HG02884 (cell line): ENCODE data around the gene GALNT3.

Experiments used
- ATAC-seq: cut with Tn5 transposase; IDR thresholded peaks from one replicate; pipeline ENCODE4 v1.9.1; 2021; ENCODE audit warnings: mild to moderate bottlenecking, moderate library complexity; ENCODE audit not compliant: unreplicated experiment

GALNT3 gene

DNA sequence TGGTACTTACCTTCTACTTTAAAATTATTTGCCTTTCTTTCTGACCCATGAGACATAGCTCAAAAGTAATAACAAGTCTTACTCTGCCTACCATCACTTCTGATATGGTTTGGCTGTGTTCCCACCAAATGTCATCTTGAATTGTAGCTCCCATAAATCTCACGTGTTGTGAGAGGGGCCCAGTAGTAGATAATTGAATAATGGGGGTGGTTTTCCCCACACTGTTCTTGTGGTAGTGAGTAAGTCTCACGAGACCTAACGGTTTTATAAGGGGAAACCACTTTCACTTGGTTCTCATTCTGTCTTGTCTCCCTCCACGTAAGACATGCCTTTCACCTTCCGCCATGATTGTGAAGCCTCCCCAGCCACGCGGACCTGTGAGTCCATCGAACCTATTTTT is 47.5 kb downstream of the GALNT3 start:
- ATAC-seq, result no peak

DNA sequence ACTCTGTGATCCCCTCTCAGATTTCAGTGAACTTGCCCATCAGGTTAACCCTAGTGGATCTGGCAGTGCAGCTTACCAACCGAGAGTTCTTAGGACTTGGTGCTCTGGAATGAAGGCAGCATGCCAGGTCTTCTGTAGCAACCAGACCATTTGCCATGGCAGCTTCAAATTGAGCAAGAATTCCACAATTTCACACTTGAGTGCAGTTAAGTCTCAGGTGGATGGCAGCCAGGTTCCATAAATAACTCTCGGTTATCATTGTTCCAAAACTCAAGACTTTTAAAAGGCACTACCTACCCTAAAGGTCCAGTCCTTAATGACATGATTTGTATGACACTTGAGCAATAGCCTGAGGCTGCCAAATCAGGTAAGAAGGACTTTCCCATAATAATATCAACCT is 48.1 kb downstream of the GALNT3 start:
- ATAC-seq, result no peak

DNA sequence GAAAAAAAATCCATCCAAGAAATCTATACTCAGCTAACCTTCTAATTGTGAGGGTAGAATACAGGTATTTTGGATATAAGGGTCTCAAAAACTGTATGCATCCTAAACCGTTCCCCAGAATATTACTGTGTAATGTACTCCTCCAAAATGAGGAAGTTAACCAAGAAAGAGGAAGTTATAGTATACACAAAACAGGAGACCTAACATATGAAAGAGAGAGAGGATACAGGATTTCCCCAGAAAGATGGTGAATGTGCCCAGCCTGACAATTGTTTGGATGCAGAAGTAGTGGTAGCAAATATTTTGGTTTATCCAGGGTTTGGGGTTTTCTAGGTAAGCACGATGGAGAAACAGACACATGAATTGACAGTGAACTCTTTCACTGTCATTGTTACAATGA is 50.6 kb downstream of the GALNT3 start:
- peak; percentile 99 for ATAC-seq

DNA sequence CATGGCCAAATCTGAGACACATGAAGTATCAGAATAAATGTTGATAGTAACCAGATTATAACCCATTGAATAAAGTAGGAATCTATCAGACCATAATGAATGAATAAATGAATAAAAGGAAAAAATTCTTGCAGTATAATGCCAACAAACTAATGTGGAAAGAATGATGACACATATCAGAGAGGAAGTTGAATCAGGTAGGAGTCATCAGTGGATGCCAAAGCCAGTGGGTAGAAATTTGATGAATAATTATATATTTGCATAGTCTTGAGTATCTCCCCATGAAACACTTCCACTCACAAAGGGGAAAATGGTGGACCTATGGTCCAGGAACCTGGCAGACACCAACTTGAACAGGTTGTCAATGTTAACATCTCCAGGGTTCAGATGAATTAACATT is 68.6 kb downstream of the GALNT3 start:
- no peak for ATAC-seq

DNA sequence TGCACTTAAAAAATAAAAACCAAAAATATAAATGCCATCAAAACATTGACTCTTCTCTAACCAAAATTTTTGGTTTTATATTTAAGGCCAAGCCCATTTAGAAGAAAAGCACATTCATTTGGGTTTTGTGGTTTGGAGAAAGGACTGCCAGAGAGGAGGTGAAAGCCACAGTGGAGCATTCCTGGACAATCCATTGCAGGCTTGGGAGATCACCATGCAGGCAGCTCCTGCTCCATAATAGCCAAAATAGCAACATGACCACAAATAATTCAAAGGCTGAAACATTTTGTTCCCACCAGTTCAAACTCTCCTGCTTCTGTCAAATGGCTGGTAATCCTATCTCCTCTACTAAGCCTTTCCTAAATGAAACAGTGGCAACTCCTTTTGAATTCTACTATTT is 73.5 kb downstream of the GALNT3 start:
- ATAC-seq, result no peak

DNA sequence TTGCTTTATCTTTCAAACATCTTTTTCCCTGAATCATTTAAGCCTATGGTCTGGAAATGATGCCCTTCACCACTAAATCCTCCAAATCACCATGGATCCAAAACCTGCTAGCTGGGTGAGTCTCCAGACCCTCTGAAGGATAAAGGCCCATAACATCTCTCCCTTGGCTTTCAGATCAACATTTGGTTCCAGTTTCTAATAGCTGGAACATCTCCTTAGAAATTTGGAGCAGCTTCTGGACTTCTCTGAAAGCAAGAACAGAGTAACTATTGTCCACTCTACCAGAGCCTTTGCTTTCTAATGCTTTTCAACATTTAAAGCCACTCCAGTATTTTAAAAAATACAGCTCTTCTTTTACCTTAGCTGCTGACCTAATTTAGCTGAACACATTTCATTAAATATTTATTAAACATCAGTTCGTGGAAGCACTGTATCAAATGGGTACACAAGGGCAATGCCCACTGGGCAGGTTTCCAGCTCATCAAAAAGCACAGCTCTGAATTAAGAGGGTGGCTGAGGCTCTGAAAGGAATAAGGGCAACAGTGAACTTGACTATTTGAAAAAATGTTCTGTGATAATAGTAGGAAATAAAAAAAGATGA is 75.3 kb downstream of the GALNT3 start:
- ATAC-seq, result no peak

DNA sequence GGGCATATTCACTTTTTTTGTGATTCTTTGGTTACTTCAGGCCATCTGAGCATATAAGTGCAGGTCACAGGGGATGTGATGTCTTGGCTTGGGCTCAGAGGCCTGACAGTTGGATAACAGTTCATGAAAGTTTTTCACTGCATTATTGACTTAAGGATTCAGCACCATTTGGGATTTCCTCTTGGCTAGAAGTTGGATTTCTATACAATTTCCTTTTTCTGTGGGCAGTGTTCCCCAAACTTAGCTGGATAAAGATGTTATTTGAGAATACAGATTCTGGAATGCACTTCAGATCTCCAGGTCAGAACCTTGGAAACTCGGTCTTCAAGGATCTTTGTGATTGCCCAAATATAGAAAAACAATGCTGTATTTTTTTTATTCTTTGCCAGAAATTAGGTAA is 78.0 kb downstream of the GALNT3 start:
- no peak for ATAC-seq

DNA sequence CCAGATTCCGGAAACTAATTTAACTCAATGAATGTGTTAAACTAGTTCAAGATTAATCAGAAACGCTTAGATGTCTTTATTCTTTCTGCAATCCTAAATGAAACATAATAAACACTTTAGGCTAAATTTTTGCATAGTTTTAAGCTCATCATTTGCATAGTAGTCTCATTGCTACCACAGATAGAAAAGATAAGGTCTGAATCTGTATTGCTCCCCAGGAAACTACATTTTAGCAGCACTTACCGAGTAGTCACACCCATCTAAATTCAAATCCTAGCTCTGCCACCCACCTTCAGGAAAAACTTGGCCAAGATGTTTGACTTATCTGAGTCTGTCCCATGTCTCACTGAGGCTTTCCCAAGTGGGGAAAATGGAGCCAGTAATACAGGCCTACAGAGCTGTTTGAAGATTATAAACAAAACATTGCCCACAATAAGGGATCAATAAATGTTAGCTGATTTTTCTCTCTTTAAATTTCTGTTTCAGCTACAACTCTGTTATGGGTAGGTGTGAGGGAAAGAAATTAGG is 87.0 kb downstream of the GALNT3 start:
- ATAC-seq, result no peak

DNA sequence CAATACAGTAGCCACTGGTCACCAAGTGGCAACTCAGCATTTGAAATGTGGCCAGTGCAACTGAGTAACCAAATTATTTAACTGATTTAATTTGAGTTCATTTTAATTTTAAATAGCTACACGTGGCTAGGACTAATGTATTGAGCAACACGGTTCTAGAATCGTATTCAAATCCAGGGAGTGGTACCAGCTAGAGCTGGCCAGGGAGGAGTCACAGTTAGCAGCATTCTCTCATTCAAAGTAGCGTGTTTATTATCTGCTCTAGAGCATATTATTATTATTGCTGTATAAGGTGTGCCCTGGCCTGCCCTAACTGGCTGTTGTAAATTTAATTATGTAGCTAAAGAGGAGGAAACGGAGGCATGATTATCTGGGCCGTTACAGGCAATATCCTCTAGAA is 92.9 kb downstream of the GALNT3 start:
- ATAC-seq, result no peak

DNA sequence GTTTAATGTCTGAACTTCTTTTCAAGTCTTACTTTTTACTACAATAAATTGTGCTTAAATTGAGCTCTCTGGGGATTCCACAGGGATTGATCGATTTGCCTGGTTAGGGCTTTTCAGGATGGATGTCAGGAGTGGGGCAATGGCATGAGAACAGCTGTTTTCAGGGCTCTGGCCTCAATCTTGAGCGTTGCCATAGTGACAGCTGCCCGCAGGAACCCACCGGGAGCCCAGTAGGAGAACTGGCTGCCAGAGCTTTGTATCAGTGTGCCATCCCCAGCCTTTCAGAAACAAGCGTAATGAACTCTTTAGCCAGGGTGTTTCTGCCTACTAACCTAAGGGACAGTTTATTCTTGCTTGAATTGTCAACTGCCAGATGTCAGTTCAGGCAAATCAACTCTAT is 93.5 kb downstream of the GALNT3 start:
- no peak for ATAC-seq

DNA sequence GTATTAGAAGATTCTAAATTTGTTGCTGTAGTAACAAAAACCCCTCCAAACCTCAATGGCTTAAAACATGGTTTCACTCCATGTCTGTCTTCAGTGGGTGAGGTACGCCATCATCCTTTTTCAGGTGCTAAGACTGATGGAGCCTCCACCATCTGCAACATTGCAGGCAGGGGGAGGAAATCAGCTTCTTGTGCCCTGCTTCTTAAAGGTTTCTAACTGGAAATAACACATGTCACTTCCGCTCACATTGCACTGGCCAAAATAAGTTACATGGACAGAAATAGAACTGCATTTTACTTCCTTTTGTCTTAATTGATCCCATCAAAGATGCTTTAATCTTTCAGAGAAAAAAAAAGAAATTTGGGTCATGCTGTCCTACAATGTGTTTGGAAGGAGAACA is 94.1 kb downstream of the GALNT3 start:
- no peak for ATAC-seq

DNA sequence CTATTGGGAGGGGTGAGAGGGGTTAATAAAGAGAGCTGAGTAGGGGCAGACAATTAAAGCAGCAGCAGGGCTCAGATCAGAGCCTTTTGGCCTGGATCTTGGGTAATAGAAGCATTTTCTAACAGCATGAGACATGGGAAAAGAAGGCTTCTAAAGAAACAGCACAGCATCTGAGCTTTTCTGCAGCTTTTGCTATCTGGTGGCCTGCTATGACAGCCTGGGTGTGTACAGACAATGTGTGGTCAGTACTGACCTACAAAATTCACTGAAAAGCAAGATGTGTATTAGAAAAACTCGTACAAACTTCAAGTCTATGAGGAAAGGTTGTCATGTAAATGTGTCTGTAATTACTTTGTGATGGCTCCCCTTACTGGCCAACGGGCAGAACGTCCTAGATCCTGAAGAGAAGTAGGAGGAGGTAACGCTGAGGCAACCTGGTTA is 95.6 kb downstream of the GALNT3 start:
- peak; percentile 87 for ATAC-seq

DNA sequence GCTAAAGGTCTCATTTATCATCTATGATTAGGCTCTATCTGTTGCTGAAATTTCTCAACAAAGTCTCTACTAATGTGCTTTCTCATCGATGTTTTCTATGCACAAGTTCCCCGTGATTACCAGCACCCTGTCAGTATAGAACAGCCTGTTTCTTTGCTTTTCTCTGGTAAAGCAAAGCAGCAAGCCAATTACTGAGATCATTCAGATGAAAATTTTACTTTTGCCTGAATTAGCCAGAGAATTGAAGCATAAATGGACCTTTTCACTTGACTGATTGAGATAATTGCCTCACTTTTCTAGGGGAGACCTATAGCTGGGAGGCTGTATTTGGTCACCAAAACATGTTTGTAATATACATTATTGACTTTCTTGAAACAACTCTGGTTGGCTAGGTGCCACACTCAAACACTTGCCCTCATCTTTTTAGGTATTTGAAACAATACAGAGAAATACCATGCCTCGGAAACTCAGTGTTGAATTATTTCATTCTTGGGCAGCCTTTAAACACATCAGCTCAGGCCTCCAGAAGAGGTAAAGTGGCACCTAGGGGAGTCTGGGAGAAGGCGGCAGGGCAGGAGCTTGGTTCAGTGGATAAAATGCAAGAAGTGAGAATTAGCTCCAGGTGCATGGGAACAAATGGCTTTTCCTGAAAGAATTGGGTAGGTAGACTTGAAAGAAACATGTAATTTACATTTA is 96.2 kb downstream of the GALNT3 start:
- no peak for ATAC-seq
